ENCODE results near the gene APOBEC3A. TPM values are rescaled to one million over a fixed set of nuclear protein-coding genes. Genes with fewer than 3 reads are reported as not detected.

The APOBEC3A gene
- total and polyA plus RNA-seq, 2 of the 8 experiments (the other 6 are each of a cell fraction or from before 2014, with no cell fraction given), result not detected

DNA sequence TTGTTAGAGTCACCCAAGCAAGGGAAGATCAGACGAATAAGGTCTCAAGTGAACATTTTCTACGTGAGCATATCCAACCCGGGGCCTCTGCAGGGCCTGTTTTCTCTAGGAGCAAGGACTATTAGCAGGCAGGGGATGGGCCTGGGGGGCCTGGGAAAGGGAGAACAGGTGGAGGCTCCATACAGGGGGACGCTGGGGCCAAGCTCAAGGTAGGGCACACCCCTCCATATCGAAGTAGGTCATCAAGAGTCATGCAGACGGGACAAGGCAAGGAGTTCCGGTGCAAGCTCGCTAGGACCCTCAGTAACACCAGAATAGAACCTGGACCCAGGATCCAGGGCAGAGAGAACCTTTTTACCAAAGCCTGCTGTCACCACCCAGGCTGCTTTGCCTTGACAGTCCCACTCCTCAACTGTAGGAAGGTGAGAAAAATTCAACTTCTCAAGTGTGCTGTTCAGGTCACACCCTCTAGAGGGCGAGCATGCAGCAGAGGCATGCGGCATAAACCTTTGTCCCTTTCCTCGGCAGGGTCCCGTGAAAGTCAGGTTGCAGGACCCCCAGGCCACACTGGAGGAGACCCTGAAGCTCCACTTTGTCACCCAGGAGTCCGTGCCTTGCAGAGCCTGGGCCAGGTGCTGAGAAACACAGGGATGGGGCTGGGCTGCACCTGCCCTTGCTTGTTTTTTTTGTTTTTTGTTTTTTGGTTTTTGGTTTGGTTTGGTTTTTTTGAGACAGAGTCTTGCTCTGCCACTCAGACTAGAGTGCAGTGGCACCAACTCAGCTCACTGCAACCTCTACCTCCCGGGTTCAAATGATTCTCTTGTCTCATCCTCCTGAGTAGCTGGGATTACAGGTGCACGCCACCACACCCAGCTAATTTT lies 16.1 kb downstream of the APOBEC3A start (continued):
- TF ChIP-seq, protein P1, sequence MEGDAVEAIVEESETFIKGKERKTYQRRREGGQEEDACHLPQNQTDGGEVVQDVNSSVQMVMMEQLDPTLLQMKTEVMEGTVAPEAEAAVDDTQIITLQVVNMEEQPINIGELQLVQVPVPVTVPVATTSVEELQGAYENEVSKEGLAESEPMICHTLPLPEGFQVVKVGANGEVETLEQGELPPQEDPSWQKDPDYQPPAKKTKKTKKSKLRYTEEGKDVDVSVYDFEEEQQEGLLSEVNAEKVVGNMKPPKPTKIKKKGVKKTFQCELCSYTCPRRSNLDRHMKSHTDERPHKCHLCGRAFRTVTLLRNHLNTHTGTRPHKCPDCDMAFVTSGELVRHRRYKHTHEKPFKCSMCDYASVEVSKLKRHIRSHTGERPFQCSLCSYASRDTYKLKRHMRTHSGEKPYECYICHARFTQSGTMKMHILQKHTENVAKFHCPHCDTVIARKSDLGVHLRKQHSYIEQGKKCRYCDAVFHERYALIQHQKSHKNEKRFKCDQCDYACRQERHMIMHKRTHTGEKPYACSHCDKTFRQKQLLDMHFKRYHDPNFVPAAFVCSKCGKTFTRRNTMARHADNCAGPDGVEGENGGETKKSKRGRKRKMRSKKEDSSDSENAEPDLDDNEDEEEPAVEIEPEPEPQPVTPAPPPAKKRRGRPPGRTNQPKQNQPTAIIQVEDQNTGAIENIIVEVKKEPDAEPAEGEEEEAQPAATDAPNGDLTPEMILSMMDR (IDR thresholded peaks at IDR 0.05; ENCODE audit: control extremely low read depth in 1 of 3, insufficient read depth in 1 of 3, low read depth in 1 of 3, low read length in 3 of 3), result peak; percentile 89 to 98 (median 89)
- TF ChIP-seq TEAD4 (IDR thresholded peaks at IDR 0.05; ENCODE audit: low read depth, low read length), result peak; percentile 15; the same call in 1 of the 2 replicates
- no peak for TF ChIP-seq CHD7 (IDR thresholded peaks at IDR 0.05; ENCODE audit: insufficient replicate concordance, low read length)
- TF ChIP-seq TAF1 (IDR thresholded peaks at IDR 0.05; ENCODE audit: low read depth, low read length), result no peak
- no peak for TF ChIP-seq KDM5A (IDR thresholded peaks at IDR 0.05; ENCODE audit: low read length)
- peak; percentile 85 to 86 for TF ChIP-seq RAD21 (IDR thresholded peaks at IDR 0.05 in 1 of 2, conservative IDR thresholded peaks at IDR 0.05 in 1 of 2; ENCODE audit: low read depth in 2 of 2, low read length in 2 of 2)
